LNCaP clone FGC (cell line): ENCODE data around the gene PTP4A2.
"Not testable (repeated sequence)": the region's sequence is repeated elsewhere in the genome, so short reads cannot be mapped to it uniquely, and the experiment has no call there.

Experiments used
- DNase-seq: peaks from one replicate; pipeline ENCODE4 v3.0.0-alpha.2; 2011; ENCODE audit warnings: low read depth
- H3K4me3 ChIP-seq: 2 replicates; pipeline ENCODE4 v1.5.1; 2011; ENCODE audit warnings: mild to moderate bottlenecking, low read depth, low read length, control low read depth
- TF ChIP-seq, protein P1 (sequence below): IDR thresholded peaks from 2 replicates; pipeline ENCODE4 v1.5.1; 2012; ENCODE audit warnings: mild to moderate bottlenecking; ENCODE audit not compliant: control insufficient read depth, insufficient read depth; ENCODE audit errors: extremely low read depth

PTP4A2 gene

DNA sequence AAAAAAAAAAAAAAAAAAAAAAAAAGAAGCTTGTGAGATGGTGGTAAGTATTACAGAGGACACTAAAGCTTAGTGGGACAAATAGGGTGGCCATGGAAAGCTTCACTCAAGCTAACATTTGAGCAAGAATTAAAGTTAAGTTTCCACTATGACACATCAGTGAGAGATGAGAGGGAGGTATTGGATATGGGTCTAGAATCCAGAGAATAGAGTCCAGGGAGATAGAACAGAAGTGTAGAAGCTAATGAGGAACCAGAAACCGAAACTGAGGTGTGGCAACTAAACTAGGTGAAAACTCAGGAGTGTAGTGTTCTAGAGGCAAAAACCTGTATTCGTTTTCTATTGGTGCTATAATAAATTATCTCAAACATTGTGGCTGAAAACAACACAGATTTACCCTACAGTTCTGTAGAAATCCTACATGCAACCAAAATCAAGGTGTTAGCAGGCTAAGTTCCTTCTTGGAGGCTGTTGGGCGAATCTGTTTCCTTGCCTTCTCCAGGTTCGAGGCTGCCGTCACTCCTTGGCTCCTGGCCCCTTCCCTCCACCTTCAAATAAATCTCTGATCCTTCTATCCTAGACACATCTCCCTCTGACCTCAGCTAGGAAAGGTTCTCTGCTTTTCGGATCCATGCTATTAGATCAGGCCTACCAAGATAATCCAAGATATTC, 36.2 kb downstream of the PTP4A2 start:
- TF ChIP-seq, protein P1, sequence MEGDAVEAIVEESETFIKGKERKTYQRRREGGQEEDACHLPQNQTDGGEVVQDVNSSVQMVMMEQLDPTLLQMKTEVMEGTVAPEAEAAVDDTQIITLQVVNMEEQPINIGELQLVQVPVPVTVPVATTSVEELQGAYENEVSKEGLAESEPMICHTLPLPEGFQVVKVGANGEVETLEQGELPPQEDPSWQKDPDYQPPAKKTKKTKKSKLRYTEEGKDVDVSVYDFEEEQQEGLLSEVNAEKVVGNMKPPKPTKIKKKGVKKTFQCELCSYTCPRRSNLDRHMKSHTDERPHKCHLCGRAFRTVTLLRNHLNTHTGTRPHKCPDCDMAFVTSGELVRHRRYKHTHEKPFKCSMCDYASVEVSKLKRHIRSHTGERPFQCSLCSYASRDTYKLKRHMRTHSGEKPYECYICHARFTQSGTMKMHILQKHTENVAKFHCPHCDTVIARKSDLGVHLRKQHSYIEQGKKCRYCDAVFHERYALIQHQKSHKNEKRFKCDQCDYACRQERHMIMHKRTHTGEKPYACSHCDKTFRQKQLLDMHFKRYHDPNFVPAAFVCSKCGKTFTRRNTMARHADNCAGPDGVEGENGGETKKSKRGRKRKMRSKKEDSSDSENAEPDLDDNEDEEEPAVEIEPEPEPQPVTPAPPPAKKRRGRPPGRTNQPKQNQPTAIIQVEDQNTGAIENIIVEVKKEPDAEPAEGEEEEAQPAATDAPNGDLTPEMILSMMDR, result no peak
- no peak for DNase-seq
- H3K4me3 ChIP-seq, result no peak overlapping the region

DNA sequence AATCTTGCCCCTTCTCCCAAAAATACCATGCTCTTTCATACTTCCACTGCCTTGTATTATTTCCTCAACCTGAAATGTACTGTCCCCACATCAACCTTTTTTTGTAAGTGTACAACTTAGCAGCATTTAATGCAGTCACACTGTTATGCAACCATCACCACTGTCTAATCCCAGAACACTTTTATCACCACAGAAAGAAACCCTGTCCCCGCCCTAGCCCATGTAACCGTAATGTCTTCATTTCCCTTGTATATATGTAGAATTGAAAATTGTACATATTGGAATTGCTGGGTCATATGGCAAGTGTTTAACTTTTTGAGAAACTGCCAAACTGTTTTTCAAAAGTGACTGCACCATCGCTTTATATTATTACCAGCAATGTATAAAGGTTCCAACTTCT, 37.4 kb downstream of the PTP4A2 start:
- TF ChIP-seq, protein P1, result no peak
- no peak overlapping the region for H3K4me3 ChIP-seq
- DNase-seq, result no peak

DNA sequence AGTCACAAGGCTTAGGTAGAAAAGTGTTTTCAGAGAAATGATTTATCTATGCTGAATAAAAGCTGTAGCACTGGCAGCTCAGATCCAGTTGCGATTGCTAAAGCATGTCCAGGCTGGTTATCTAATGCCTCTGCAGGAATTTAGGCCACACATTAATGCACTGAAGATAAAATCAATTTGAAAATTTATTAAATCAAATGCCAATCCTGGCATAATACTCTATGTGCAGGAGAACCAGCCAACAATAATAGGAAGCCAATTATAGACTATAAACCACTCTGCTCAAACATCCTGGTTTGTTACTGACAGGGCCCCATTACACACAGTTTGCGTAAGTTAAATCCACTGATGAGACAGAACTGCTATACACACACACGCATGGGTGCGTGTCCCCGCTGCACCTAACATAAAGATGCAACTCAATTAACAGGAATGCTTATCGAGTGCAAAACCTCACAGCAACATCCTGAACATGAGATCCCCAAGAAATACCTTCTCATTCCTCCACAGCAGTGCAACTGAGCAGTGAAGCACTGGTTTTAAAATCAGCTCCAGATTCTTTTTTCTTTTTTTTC, 40.6 kb downstream of the PTP4A2 start:
- TF ChIP-seq, protein P1, result no peak
- peak overlapping the region; percentile 31; the same call in 1 of the 2 replicates for H3K4me3 ChIP-seq
- DNase-seq, result peak; percentile 92

DNA sequence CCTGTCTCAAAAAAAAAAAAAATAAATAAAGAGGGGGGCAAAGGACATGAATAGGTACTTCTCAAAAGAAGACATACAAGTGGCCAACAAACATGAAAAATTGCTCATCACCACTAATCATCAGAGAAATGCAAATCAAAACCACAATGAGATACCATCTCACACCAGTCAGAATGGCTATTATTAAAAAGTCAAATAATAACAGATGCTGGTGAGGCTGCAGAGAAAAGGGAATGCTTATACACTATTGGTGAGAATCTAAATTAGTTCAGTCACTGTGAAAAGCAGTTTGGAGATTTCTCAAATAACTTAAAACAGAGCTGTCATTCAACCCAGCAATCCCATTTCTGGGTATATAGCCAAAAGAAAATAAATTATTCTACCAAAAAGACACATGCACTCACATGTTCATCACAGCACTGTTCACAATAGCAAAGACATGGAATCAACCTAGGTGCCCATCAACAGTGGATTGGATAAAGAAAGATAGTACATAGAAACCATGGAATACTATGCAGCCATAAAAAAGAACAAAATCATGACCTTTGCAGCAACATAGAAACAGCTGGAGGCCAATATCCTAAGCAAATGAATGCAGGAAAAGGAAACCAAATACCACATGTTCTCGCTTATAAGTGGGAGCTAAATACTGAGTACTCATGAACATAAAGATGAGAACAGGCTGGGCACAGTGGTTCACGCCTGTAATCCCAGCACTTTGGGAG, 42.5 kb downstream of the PTP4A2 start:
- DNase-seq, H3K4me3 ChIP-seq: not testable (repeated sequence)

DNA sequence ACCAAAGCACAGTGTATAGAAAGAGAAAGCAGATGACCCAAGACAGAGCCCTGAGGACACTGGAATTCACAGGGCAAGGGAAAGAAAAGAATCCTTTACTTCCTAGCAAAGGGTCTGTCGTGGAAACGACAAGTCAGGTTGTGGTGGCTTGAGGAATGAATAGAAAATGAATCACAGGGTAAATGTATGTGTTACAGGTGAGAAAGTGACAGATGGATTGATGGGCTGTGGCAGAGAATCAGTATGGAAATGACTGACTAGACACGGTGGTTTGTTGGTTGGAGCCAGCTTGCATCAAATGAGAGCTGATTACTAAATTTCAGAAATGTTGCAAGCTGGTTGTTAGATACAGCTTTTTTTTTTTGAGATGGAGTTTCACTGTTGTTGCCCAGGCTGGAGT, 46.9 kb downstream of the PTP4A2 start:
- TF ChIP-seq, protein P1, result no peak
- no peak overlapping the region for H3K4me3 ChIP-seq

DNA sequence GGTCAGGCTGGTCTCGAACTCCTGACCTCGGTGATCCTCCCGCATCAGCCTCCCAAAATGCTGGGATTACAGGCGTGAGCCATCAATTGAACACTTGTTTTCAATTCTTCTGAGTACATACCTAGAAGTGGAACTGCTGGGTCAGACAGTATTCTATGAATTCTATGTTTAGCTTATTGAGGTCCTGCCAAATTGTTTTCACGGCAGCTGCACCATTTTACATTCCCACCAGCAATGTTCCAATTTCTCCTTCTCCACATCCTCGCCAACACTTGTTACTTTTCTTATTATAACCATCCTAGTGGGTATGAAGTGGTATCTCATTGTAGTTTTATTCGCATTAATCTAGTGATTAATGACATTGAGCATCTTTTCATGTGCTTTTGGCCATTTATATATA, 49.9 kb downstream of the PTP4A2 start:
- DNase-seq, result no peak
- no peak overlapping the region for H3K4me3 ChIP-seq
- TF ChIP-seq, protein P1, result no peak

More for the DNA sequence above, 46.9 kb downstream of the PTP4A2 start:
- DNase-seq, result no peak

DNA sequence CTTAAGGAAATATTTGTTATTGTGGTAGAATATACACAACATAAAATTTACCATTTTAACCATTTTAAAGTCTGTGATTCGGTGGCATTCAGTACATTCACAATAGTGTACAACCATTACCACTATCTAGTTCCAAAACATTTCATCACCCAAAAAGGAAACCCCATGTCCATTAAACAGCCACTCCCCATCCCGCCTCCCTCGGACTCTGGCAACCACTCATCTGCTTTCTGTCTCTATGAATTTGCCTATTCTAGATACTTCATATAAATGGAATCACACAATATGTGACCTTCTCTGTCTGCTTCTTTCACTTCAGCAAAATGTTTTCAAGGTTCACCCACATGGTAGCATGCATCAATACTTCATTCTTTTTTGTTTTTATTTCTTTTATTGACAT, 51.3 kb downstream of the PTP4A2 start:
- no peak for DNase-seq
- H3K4me3 ChIP-seq, result no peak overlapping the region
- TF ChIP-seq, protein P1, result no peak
